ENCODE data around the gene SLC9A9. TPM values are rescaled to one million over a fixed set of nuclear protein-coding genes. Genes with fewer than 3 reads are reported as not detected.

Gene SLC9A9
- total RNA-seq, 1 experiment from 2014 or later: 1.4 TPM

DNA sequence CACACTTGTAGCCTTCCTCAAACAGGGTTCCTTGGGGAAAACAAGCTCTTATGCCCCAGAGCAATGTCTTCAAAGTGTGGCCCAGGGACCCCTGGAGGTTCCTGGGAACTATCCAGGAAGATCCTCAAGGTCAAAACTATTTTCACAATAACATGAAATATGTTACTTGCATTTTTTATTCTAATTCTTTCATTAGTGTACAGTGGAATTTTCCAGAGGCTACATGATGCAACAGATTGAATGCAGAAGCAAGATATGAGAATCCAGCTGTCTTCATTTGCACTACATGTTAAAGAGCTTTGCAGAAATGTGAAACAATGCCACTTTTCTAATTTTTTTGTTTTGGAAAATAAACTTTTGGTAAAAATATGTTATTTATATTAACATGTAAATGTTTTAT lies 190.9 kb downstream of the SLC9A9 start:
- no TSS peak for BruUV-seq (replicated peaks)
- no peak for DNase-seq (ENCODE audit: low spot score)
- POLR2A ChIA-PET (ENCODE audit: low non-redundant PET): no interaction called here

DNA sequence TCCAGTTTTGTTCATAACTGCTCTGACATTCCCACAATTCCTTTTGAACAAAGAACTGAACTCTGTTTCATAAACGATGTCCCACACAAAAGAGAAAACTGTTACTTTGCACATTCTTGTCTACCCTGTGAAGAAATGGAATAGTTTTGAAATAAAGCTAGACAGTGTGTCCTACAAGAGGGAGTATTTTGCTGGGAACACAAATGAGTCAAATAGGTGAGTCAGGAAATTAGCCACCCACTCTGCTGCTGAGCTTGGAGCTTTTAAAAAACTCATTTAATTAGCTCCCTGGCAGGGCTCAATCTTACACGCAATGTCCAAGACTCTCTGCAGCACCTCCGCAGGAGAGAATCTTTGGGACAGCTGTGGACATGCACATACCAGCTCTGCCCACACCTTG lies 193.4 kb downstream of the SLC9A9 start:
- ChIA-PET POLR2A (ENCODE audit: low non-redundant PET) (no interaction called here), CTCF (no interaction called here)
- no peak overlapping the region for H3K27ac ChIP-seq (ENCODE audit: low read depth, low read length, poor library complexity, severe bottlenecking)
- no peak for DNase-seq (ENCODE audit: low spot score)
- H3K4me3 ChIP-seq (ENCODE audit: low read depth, low read length, poor library complexity, severe bottlenecking): no peak overlapping the region
- H3K36me3 ChIP-seq (ENCODE audit: insufficient read depth, low read length, poor library complexity, severe bottlenecking): no peaks in the 10 kb centered on the region
- no TSS peak for BruUV-seq (replicated peaks)
- no peaks in the 10 kb centered on the region for H3K27me3 ChIP-seq (replicated peaks; ENCODE audit: insufficient read depth, low read depth, low read length, poor library complexity)
- no peaks in the 10 kb centered on the region for H3K4me1 ChIP-seq (ENCODE audit: insufficient read depth, low read length, poor library complexity, severe bottlenecking)
- no peaks in the 10 kb centered on the region for H3K9me3 ChIP-seq (ENCODE audit: low read depth, low read length, poor library complexity, severe bottlenecking)
- no peak for TF ChIP-seq EZH2 (IDR thresholded peaks at IDR 0.05; ENCODE audit: borderline replicate concordance, low read depth, low read length, poor library complexity, severe bottlenecking)
- TF ChIP-seq, protein P1, sequence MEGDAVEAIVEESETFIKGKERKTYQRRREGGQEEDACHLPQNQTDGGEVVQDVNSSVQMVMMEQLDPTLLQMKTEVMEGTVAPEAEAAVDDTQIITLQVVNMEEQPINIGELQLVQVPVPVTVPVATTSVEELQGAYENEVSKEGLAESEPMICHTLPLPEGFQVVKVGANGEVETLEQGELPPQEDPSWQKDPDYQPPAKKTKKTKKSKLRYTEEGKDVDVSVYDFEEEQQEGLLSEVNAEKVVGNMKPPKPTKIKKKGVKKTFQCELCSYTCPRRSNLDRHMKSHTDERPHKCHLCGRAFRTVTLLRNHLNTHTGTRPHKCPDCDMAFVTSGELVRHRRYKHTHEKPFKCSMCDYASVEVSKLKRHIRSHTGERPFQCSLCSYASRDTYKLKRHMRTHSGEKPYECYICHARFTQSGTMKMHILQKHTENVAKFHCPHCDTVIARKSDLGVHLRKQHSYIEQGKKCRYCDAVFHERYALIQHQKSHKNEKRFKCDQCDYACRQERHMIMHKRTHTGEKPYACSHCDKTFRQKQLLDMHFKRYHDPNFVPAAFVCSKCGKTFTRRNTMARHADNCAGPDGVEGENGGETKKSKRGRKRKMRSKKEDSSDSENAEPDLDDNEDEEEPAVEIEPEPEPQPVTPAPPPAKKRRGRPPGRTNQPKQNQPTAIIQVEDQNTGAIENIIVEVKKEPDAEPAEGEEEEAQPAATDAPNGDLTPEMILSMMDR (conservative IDR thresholded peaks at IDR 0.05; ENCODE audit: low read depth, low read length): no peak
- intact Hi-C loops (cut with micrococcal nuclease; ENCODE audit: unreplicated experiment): no loop called here

More for the DNA sequence above, 190.9 kb downstream of the SLC9A9 start:
- Histone ChIP-seq H3K36me3 (ENCODE audit: insufficient read depth, low read length, poor library complexity, severe bottlenecking) (no peaks in the 10 kb centered on the region), H3K4me3 (ENCODE audit: low read depth, low read length, poor library complexity, severe bottlenecking) (no peak overlapping the region), H3K9me3 (ENCODE audit: low read depth, low read length, poor library complexity, severe bottlenecking) (no peaks in the 10 kb centered on the region), H3K27me3 (replicated peaks; ENCODE audit: insufficient read depth, low read depth, low read length, poor library complexity) (no peaks in the 10 kb centered on the region), H3K4me1 (ENCODE audit: insufficient read depth, low read length, poor library complexity, severe bottlenecking) (no peaks in the 10 kb centered on the region), H3K27ac (ENCODE audit: low read depth, low read length, poor library complexity, severe bottlenecking) (no peak overlapping the region)
- TF ChIP-seq EZH2 (IDR thresholded peaks at IDR 0.05; ENCODE audit: borderline replicate concordance, low read depth, low read length, poor library complexity, severe bottlenecking): no peak
- TF ChIP-seq, protein P1 (conservative IDR thresholded peaks at IDR 0.05; ENCODE audit: low read depth, low read length): no peak
- CTCF ChIA-PET: no interaction called here
- intact Hi-C loops (cut with micrococcal nuclease; ENCODE audit: unreplicated experiment): no loop called here

DNA sequence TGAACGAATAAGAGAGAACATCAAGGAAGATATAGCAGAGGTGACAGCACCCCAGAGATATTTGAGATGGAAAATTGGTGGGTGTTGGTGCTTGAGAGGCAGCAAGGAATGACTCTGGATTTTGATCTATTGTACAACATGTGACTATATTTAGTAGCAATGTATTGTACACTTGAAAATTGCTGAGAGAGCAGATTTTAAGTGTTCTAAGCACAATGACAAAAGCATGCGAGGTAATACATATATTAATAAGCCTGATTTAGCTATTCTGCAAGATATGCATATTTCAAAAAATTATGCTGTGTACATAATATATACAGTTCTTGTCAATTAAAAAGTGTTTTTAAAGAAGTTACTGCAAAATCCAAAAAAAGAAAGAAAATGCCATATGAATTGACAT lies 194.3 kb downstream of the SLC9A9 start:
- H3K27me3 ChIP-seq (replicated peaks; ENCODE audit: insufficient read depth, low read depth, low read length, poor library complexity): no peaks in the 10 kb centered on the region
- ChIA-PET CTCF (no interaction called here), POLR2A (ENCODE audit: low non-redundant PET) (no interaction called here)
- no peak for DNase-seq (ENCODE audit: low spot score)
- H3K36me3 ChIP-seq (ENCODE audit: insufficient read depth, low read length, poor library complexity, severe bottlenecking): no peaks in the 10 kb centered on the region
- BruUV-seq (replicated peaks): no TSS peak
- H3K27ac ChIP-seq (ENCODE audit: low read depth, low read length, poor library complexity, severe bottlenecking): no peak overlapping the region
- no peak for TF ChIP-seq EZH2 (IDR thresholded peaks at IDR 0.05; ENCODE audit: borderline replicate concordance, low read depth, low read length, poor library complexity, severe bottlenecking)
- TF ChIP-seq, protein P1 (conservative IDR thresholded peaks at IDR 0.05; ENCODE audit: low read depth, low read length): no peak
- H3K9me3 ChIP-seq (ENCODE audit: low read depth, low read length, poor library complexity, severe bottlenecking): no peaks in the 10 kb centered on the region
- intact Hi-C loops (cut with micrococcal nuclease; ENCODE audit: unreplicated experiment): no loop called here
- no peak overlapping the region for H3K4me3 ChIP-seq (ENCODE audit: low read depth, low read length, poor library complexity, severe bottlenecking)
- no peaks in the 10 kb centered on the region for H3K4me1 ChIP-seq (ENCODE audit: insufficient read depth, low read length, poor library complexity, severe bottlenecking)
